HEK293 (cell line): ENCODE data around the gene BMPR1A.

Experiments used
- CTCF ChIA-PET: fragments of 350-600 bp; formaldehyde crosslinking; extraction: SDS; loops from one replicate; lab custom pipeline; 2021; ENCODE audit warnings: antibody characterized with exemption; lab: Yijun Ruan, JAX
- POLR2A ChIA-PET: fragments of 300-600 bp; formaldehyde crosslinking; extraction: SDS; loops from one replicate; lab custom pipeline; 2020; ENCODE audit warnings: antibody characterized with exemption, inconsistent platforms; lab: Yijun Ruan, JAX
- H3K27ac ChIP-seq: fragments of 200-500 bp; sonication (Bioruptor generic); 2 replicates; pipeline ENCODE4 v1.5.1; 2014; ENCODE audit warnings: low read depth, low read length, control low read depth, inconsistent platforms; ENCODE audit errors: extremely low read depth
- H3K36me3 ChIP-seq, 2 experiments: fragments of 200-500 bp in 1 of 2; sonication (Bioruptor generic) in 1 of 2; 1 replicate in 1 of 2; 2 replicates in 1 of 2; pipeline ENCODE4 v1.5.1; 2014 to 2017; ENCODE audit warnings: inconsistent platforms in 2 of 2, low read length in 2 of 2; ENCODE audit not compliant: control insufficient read depth in 2 of 2, insufficient read depth in 1 of 2
- H3K4me1 ChIP-seq: fragments of 200-500 bp; sonication (Bioruptor generic); 2 replicates; pipeline ENCODE4 v1.5.1; 2014; ENCODE audit warnings: mild to moderate bottlenecking, low read length, inconsistent platforms; ENCODE audit not compliant: control insufficient read depth, insufficient read depth
- H3K4me3 ChIP-seq: 2 replicates; pipeline ENCODE4 v1.5.1; 2011; ENCODE audit warnings: low read depth, mild to moderate bottlenecking, control low read depth, low read length, moderate library complexity
- H3K9me3 ChIP-seq: fragments of 200-500 bp; sonication (Bioruptor generic); 2 replicates; pipeline ENCODE4 v1.5.1; 2014; ENCODE audit warnings: low read depth, low read length, inconsistent platforms; ENCODE audit not compliant: control insufficient read depth, insufficient read depth
- EGR2 ChIP-seq: fragments of 450-650 bp; formaldehyde crosslinking; IDR thresholded peaks from 2 replicates; pipeline ENCODE4 v1.5.1; 2016; ENCODE audit warnings: low read depth, missing biosample characterization, missing genetic modification characterization
- GLIS1 ChIP-seq: fragments of 450-650 bp; formaldehyde crosslinking; IDR thresholded peaks from 2 replicates; pipeline ENCODE4 v1.5.1; 2016; ENCODE audit warnings: missing biosample characterization, missing genetic modification characterization
- GLIS2 ChIP-seq: fragments of 450-650 bp; formaldehyde crosslinking; IDR thresholded peaks from 2 replicates; pipeline ENCODE4 v1.5.1; 2016; ENCODE audit warnings: missing biosample characterization, missing genetic modification characterization
- OSR2 ChIP-seq: fragments of 450-650 bp; formaldehyde crosslinking; IDR thresholded peaks from 2 replicates; pipeline ENCODE4 v1.5.1; 2016; ENCODE audit warnings: missing biosample characterization, missing genetic modification characterization
- REPIN1 ChIP-seq: fragments of 450-650 bp; formaldehyde crosslinking; IDR thresholded peaks from 2 replicates; pipeline ENCODE4 v1.5.1; 2017; ENCODE audit warnings: missing biosample characterization, missing genetic modification characterization, low read depth
- TCF7L2 ChIP-seq: IDR thresholded peaks from 2 replicates; pipeline ENCODE4 v1.6.1; 2011; ENCODE audit warnings: low read depth, mild to moderate bottlenecking, inconsistent platforms, low read length, moderate library complexity, borderline replicate concordance
- ZBTB48 ChIP-seq: fragments of 450-650 bp; formaldehyde crosslinking; IDR thresholded peaks from 2 replicates; pipeline ENCODE4 v1.5.1; 2016; ENCODE audit warnings: missing biosample characterization, missing genetic modification characterization
- ZIC2 ChIP-seq: fragments of 450-650 bp; formaldehyde crosslinking; IDR thresholded peaks from 2 replicates; pipeline ENCODE4 v1.5.1; 2016; ENCODE audit warnings: missing biosample characterization, missing genetic modification characterization
- ZNF132 ChIP-seq: fragments of 450-650 bp; formaldehyde crosslinking; IDR thresholded peaks from 2 replicates; pipeline ENCODE4 v1.5.1; 2017; ENCODE audit warnings: missing biosample characterization, missing genetic modification characterization, borderline replicate concordance
- ZNF248 ChIP-seq: fragments of 450-650 bp; formaldehyde crosslinking; IDR thresholded peaks from 2 replicates; pipeline ENCODE4 v1.5.1; 2017; ENCODE audit warnings: missing biosample characterization, missing genetic modification characterization
- ZNF423 ChIP-seq: fragments of 450-650 bp; formaldehyde crosslinking; IDR thresholded peaks from 2 replicates; pipeline ENCODE4 v1.5.1; 2016; ENCODE audit warnings: missing biosample characterization, missing genetic modification characterization
- ZNF514 ChIP-seq: fragments of 450-650 bp; formaldehyde crosslinking; IDR thresholded peaks from 2 replicates; pipeline ENCODE4 v1.5.1; 2016; ENCODE audit warnings: missing biosample characterization, missing genetic modification characterization
- ZNF555 ChIP-seq: fragments of 450-650 bp; formaldehyde crosslinking; conservative IDR thresholded peaks from 2 replicates; pipeline ENCODE4 v1.5.1; 2017; ENCODE audit warnings: missing biosample characterization, mild to moderate bottlenecking, missing genetic modification characterization, inconsistent platforms
- ZNF610 ChIP-seq: fragments of 450-650 bp; formaldehyde crosslinking; IDR thresholded peaks from 2 replicates; pipeline ENCODE4 v1.5.1; 2016; ENCODE audit warnings: missing biosample characterization, missing genetic modification characterization, borderline replicate concordance

Gene BMPR1A

GRCh38 chr10:86962136-86962980, 205.9 kb downstream of the BMPR1A start:
- TF ChIP-seq GLIS1 (tag by site-specific recombination) (peak; percentile 35; the same call in 1 of the 2 replicates), GLIS2 (tag by site-specific recombination) (peak; percentile 57), EGR2 (tag by site-specific recombination) (peak; percentile 33; the same call in 1 of the 2 replicates), TCF7L2 (no peak), ZIC2 (tag by site-specific recombination) (peak; percentile 55)
- TF ChIP-seq, all 188 proteins: peak for 4
- CTCF ChIA-PET: interaction anchor here (0.5 to 0.7 kb wide), 3 partner anchors 14 to 255 kb away, joined by 3 to 4 read pairs (median 3); no protein-coding TSS in a partner anchor
- Histone ChIP-seq H3K4me3 (no peak overlapping the region), H3K36me3 (no peaks in the 10 kb centered on the region), H3K9me3 (no peaks in the 10 kb centered on the region), H3K4me1 (no peaks in the 10 kb centered on the region), H3K27ac (no peak overlapping the region)
- POLR2A ChIA-PET: no interaction called here

- Histone ChIP-seq H3K4me1 (no peaks in the 10 kb centered on the region), H3K9me3 (no peaks in the 10 kb centered on the region), H3K36me3 (no peaks in the 10 kb centered on the region), H3K4me3 (no peak overlapping the region), H3K27ac (no peak overlapping the region)
- POLR2A ChIA-PET: no interaction called here
- CTCF ChIA-PET: interaction anchor here (0.5 to 1.9 kb wide), 2 partner anchors 15 to 274 kb away, joined by 4 read pairs; no protein-coding TSS in a partner anchor
- TF ChIP-seq ZNF248 (tag by site-specific recombination) (no peak), ZNF423 (tag by site-specific recombination) (no peak), ZBTB48 (tag by site-specific recombination) (no peak)
These were observed 206.5 kb downstream of the BMPR1A start for GRCh38 chr10:86962981-86963310.

- no peak overlapping the region for H3K27ac ChIP-seq
- H3K4me1 ChIP-seq: no peaks in the 10 kb centered on the region
- H3K9me3 ChIP-seq: no peaks in the 10 kb centered on the region
- ChIA-PET POLR2A (no interaction called here), CTCF (interaction anchor here (0.5 to 1.9 kb wide), 3 partner anchors 15 to 274 kb away, joined by 3 to 4 read pairs (median 4); no protein-coding TSS in a partner anchor)
- TF ChIP-seq ZNF132 (tag by site-specific recombination): no peak
- no peak for TF ChIP-seq OSR2 (tag by site-specific recombination)
- TF ChIP-seq ZNF555 (tag by site-specific recombination): no peak
- TF ChIP-seq ZNF514: no peak
- TF ChIP-seq ZNF610 (tag by site-specific recombination): no peak
- no peaks in the 10 kb centered on the region for H3K36me3 ChIP-seq
- no peak overlapping the region for H3K4me3 ChIP-seq
These were observed 207.0 kb downstream of the BMPR1A start for GRCh38 chr10:86963341-86963919.

- Histone ChIP-seq H3K36me3 (no peaks in the 10 kb centered on the region), H3K9me3 (no peaks in the 10 kb centered on the region), H3K4me1 (no peaks in the 10 kb centered on the region), H3K4me3 (no peak overlapping the region), H3K27ac (no peak overlapping the region)
- TF ChIP-seq REPIN1 (tag by site-specific recombination): no peak
- CTCF ChIA-PET: interaction anchor here (1.9 to 3.1 kb wide), 2 partner anchors 26 to 275 kb away, joined by 4 to 23 read pairs; no protein-coding TSS in a partner anchor
- POLR2A ChIA-PET: no interaction called here
These were observed 207.8 kb downstream of the BMPR1A start for GRCh38 chr10:86964061-86964846.
